GM19324 (cell line): ENCODE measurements around the gene TEX14.
A peak's percentile ranks its signal among the peaks of the same experiment; 100 is the strongest.
"Not testable (repeated sequence)": the region's sequence is repeated elsewhere in the genome, so short reads cannot be mapped to it uniquely, and the experiment has no call there.

Source experiments
- ATAC-seq: cut with Tn5 transposase; IDR thresholded peaks from one replicate; pipeline ENCODE4 v1.9.1; 2021; ENCODE audit warnings: mild to moderate bottlenecking, moderate library complexity; ENCODE audit not compliant: unreplicated experiment, low FRiP score

TEX14 gene

DNA sequence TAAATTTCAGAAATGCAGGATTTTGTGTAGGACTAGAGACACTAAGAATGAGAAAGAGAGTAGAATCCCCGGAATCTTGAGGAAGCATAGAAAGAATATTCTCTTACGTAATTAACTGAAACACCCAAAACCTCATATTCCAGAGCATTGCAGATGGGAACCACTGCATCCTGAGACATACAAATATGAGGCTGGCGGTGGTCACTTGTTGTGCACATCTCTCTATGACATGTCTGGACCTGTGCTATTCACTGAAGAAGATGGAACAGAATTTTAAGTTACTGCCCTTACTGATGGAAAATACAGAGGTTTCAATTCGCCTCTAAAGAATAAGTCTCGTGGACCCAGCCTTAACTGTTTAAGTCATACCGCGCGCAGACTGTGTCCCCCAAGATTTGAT lies 1.4 kb upstream of the TEX14 start:
- ATAC-seq = no peak

GRCh38 chr17:58692239-58693055 lies 602 bp upstream of the TEX14 start, which contains the start of gene RAD51C:
RAD51C (plus strand) TSS chr17:58692602; CDS start chr17:58692644, 42 bp downstream.
- ATAC-seq = peak; percentile 95

DNA sequence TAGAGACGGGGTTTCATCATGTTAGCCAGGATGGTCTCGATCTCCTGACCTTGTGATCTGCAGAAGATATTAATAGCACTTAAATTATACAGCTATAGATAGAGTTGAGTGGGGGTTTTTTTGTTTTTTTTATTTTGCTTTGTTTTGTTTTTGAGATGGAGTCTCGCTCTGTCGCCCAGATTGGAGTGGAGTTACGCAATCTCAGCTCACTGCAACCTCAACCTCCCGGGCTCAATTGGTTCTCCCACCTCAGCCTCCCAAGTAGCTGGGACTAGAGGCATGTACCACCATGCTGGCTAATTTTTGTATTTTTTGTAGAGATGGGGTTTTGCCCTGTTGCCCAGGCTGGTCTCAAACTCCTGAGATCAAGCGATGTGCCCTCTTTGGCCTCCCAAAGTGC lies 1.8 kb downstream of the TEX14 start:
- ATAC-seq = not testable (repeated sequence)

GRCh38 chr17:58688521-58688920 lies 3.3 kb downstream of the TEX14 start:
- no peak for ATAC-seq

DNA sequence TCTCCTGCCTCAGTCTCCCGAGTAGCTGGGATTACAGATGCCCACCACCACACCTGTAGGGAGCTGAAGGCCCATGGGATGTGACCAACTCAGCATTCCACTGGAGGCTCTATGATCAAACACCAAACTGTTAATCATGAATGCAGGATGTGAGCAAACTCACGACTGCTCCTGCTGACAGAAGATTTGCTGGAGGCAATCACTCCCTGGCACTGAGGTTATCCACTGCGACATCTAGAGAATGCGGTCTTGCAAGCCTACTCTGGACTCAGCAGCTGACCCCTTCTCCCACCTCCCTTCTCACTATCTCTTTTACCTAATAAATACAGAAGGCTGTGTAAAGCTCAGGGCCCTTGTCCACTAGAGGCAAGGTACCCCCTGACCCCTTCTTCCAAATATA lies 4.9 kb downstream of the TEX14 start:
- no peak for ATAC-seq

- not testable (repeated sequence) for ATAC-seq
These were observed 7.4 kb downstream of the TEX14 start for GRCh38 chr17:58684462-58684861.

GRCh38 chr17:58684003-58684402 lies 7.8 kb downstream of the TEX14 start:
- ATAC-seq = no peak

GRCh38 chr17:58680038-58680369 lies 11.8 kb downstream of the TEX14 start:
- ATAC-seq = no peak

GRCh38 chr17:58679263-58680037 lies 12.4 kb downstream of the TEX14 start:
- ATAC-seq = no peak

- ATAC-seq = not testable (repeated sequence)
These were observed 13.6 kb downstream of the TEX14 start for GRCh38 chr17:58678287-58678686.

DNA sequence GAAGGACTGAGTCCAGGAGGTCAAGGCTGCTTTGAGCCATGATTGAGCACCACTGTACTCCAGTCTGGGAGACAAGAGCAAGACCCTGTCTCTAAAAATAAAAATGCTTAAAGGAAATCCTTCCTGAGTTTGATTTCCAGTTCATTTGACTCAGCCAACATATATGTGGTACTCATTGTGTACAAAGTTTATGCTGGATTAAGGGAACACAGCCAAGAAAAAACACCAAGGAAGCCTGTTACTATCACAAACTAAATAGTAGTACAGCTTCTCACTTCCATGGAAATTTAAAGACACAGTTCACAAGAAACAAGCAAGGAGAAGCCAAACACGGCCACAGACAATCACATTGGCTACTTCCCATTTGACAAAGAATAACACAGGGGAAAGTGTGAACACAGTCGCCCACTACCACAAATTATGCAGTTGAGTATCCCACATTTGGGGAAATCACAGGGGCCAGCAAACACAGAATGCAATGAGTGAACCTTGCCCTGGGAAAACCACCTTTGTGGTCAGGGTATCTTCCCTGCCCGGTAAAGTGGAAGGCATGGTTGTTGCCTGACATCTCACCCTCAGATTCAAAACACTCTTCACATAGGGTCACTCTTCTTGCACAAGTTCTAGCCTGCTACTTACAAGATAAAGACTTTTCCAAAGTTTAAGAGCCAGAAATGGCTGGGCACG lies 14.5 kb downstream of the TEX14 start:
- no peak for ATAC-seq

DNA sequence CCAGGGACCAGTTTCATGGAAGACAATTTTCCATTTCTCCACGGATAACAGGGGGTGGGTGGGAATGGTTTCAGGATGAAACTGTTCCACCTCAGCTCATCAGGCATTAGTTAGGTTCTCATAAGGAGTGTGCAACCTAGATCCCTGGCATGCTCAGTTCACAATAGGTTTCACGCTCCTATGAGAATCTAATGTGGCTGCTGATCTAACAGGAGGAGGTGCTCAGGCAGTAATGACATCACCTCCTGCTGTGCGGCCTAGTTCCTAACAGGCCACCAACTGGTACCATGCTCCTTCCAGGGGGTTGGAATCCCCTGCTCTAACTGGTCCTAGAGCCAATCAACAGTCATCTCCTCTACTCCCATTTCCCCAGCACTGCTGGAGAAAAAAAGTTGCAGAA lies 19.9 kb downstream of the TEX14 start:
- no peak for ATAC-seq

GRCh38 chr17:58669853-58670252 lies 22.0 kb downstream of the TEX14 start:
- no peak for ATAC-seq

DNA sequence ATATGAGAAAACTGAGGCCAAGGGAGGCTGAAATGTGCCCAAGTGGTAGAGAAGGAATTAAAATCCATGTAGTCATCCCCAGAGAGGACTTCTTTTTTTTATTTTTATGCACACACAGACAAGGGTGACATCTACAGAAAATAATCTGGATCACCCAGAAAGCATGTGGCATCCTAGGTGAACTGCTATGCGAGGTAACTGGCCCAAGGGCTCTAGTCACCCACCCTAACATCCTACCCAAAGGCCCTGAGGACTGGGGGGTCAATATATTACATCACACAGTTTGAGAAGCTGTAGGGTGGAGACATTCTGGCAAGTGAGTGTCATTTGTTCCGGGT lies 23.3 kb downstream of the TEX14 start:
- ATAC-seq = no peak

DNA sequence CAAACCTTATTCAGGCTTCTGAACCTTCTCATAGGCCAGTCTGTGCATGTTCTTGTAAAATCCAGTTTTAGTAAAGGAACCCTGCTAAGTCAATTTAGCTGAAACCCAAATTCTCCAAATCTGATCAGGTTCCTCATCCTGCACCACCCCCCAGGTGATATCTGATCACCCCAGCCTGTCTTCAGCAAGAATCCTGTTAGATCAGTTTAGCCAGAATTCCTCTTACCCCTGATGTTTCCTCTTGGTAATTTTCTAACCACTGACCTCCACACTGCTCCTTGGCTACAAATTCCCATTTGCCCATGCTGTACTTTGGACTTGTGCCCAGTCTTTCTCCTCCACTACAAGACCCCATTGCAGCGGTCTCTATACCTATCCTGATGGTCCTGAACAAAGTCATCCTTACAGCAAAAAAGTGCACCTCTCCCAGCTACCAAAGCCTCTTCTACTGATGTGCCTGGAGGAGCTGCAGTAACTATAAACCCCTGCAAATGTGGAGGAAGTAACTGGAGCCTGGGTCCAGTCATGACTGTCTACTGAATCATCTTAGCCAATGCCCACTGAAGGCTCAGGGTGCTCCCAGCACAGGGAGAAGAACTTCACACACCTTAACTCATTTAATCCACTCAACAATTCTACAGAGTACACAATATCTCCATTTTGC lies 23.8 kb downstream of the TEX14 start:
- no peak for ATAC-seq

- ATAC-seq = no peak
These were observed 25.0 kb downstream of the TEX14 start for GRCh38 chr17:58666858-58667267.

DNA sequence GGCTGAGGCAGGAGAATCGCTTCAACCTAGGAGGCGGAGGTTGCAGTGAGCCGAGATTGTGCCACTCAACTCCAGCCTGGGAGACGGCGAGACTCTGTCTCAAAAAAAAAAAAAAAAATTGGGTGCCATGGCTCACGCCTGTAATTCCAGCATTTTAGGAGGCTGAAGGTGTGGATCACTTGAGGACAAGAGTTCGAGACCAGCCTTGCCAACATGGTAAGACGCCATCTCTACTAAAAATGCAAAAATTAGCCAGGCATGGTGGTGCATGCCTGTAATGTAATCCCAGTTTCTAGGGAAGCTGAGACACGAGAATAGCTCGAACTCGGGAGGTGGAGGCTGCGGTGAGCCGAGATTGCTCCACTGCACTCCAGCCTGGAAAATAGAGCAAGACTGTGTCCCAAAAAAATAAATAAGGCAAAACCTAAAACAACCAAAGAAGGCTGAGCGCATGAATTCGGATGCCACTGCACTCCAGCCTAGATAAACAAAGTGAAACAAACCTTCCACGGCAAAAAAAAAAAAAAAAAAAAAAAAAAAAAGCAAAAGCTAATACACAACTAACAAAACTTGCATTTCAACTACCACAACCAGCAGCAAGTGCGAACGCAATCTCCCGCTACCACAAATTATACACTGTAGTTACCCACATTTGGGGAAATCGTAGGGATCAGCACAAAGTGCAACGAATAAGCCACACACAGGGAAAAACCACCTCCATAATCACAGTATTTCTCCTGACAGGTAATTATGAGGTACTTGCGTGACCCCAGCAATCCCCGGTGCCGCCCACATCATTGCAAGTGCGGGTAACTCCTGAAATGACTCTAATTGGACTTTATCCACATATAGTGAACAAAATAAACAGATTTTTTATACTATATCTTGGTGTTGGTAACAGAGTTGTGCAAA lies 25.6 kb downstream of the TEX14 start:
- no peak for ATAC-seq

DNA sequence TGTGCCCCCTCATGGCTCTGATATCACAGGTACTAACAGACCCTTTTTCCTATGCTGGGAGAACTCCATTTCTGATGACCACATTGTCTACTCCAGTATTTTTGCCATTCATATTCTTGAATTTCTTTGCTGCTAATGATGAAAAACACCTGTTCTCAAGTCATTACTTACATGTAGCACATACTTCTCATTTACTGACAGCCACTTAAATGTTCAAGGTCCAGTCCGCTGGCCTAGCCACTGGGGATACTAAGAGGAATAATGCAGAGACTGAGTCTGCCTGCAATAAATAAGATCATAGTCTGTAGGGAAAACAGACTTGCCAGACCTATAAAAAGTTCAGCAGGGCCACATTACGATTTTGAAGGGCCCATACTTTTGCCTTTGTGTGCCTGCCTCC lies 27.5 kb downstream of the TEX14 start:
- ATAC-seq = no peak

- ATAC-seq = no peak
These were observed 30.3 kb downstream of the TEX14 start for GRCh38 chr17:58661499-58661898.

DNA sequence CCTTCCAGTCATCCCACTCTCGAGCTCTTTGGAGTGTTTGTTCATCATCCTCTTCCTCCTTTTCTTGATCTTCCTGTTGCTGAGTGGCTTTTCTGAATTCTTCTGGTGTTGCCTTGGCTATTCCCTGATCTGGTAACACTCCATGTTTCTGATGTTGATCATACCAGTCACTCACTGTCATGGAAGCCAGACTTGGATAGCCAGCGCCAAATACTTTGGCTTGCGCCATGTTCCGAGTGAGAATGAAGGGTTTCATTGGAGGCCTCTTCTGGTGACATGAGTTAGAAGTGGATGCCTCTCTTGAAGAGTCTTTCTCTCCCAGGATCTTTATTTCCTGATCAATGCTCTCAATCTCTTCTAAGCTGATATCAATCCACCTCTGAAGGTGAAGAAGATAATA lies 31.2 kb downstream of the TEX14 start:
- ATAC-seq = no peak
